Mammary epithelial cell (primary cell): ENCODE data around the gene SLC6A2.

Experiments
- CTCF ChIP-seq, 2 donors: IDR thresholded peaks in 1 of 2; conservative IDR thresholded peaks in 1 of 2; 2 replicates each; pipeline ENCODE4 v1.5.1; 2011 to 2012; ENCODE audit warnings: inconsistent platforms in 2 of 2, low read length in 2 of 2, mild to moderate bottlenecking in 2 of 2, control low read depth in 1 of 2, low read depth in 1 of 2; ENCODE audit not compliant: insufficient read depth in 1 of 2; ENCODE audit errors: extremely low read depth in 1 of 2
- EZH2 ChIP-seq: IDR thresholded peaks from 2 replicates; pipeline ENCODE4 v1.6.1; 2012; ENCODE audit warnings: low read length, inconsistent platforms, borderline replicate concordance

- TF ChIP-seq CTCF (conservative IDR thresholded peaks at IDR 0.05 in 1 of 2, IDR thresholded peaks at IDR 0.05 in 1 of 2; ENCODE audit: extremely low read depth in 1 of 2, insufficient read depth in 1 of 2, low read depth in 1 of 2, low read length in 2 of 2) (no peak), EZH2 (no peak)
Measured at GRCh38 chr16:55671974-55672280, 16.1 kb downstream of the SLC6A2 start.
